Breast epithelium (tissue), 4 donors: ENCODE measurements around the gene ZNF862. TPM values are rescaled to one million over a fixed set of nuclear protein-coding genes. Genes with fewer than 3 reads are reported as not detected.
"Not testable (repeated sequence)": the region's sequence is repeated elsewhere in the genome, so short reads cannot be mapped to it uniquely, and the experiment has no call there.

ENCODE experiments used
- DNase-seq, 2 donors: peaks; one replicate each; pipeline ENCODE4 v3.0.0-alpha.2; 2019; ENCODE audit warnings: low spot score in 2 of 2
- H3K27ac ChIP-seq, 2 donors: fragments of 200-600 bp; sonication (generic) in 1 of 2; one replicate each; pipeline ENCODE4 v1.5.1; 2016 to 2019; ENCODE audit warnings: mild to moderate bottlenecking in 1 of 2
- H3K27me3 ChIP-seq, 2 donors: fragments of 200-600 bp; sonication (generic) in 1 of 2; one replicate each; pipeline versions ENCODE4 v1.5.1 to v1.6.0; 2017 to 2019; ENCODE audit warnings: control low read depth in 1 of 2, mild to moderate bottlenecking in 1 of 2
- H3K36me3 ChIP-seq: fragments of 200-600 bp; one replicate; pipeline ENCODE4 v1.5.1; 2019
- H3K4me1 ChIP-seq, 2 donors: fragments of 200-600 bp; sonication (generic); one replicate each; pipeline ENCODE4 v1.5.1; 2016 to 2019; ENCODE audit warnings: control low read depth in 1 of 2
- H3K4me3 ChIP-seq, 3 donors: fragments of 200-600 bp; sonication (generic); 1 replicate in 2 of 3; 2 replicates in 1 of 3; pipeline ENCODE4 v1.5.1; 2016 to 2019; ENCODE audit warnings: mild to moderate bottlenecking in 3 of 3, moderate library complexity in 2 of 3
- H3K9me3 ChIP-seq, 2 donors: fragments of 200-600 bp; sonication (generic) in 1 of 2; one replicate each; pipeline ENCODE4 v1.5.1; 2016 to 2019; ENCODE audit warnings: control low read depth in 1 of 2
- intact Hi-C: fragments of 100-400 bp; cut with DNase I; formaldehyde crosslinking; loops from one replicate; pipeline ENCODE4 v1.15.1; 2023; ENCODE audit warnings: low total_unique reads
- total RNA-seq, 3 donors: library from RNA; depleted of rRNA; stranded (reverse); fragments of >200 nt; gene quantifications; one replicate each; pipeline ENCODE4 v1.1.0, GENCODE V29; 2016
- TF ChIP-seq, protein P1 (sequence below), 3 donors: fragments of 450-650 bp; IDR thresholded peaks; one replicate each; pipeline ENCODE4 v1.5.1; 2016 to 2017; ENCODE audit warnings: antibody characterized with exemption in 3 of 3, mild to moderate bottlenecking in 3 of 3, moderate library complexity in 3 of 3

Gene ZNF862
- total RNA-seq, 3 donors from 2014 or later, result 21.4 to 27.8 (median 27.2) TPM

- no peaks in the 10 kb centered on the region for H3K36me3 ChIP-seq
- peaks cover 2 to 14% of the 10 kb centered on the region in 2 donors for H3K4me1 ChIP-seq
- TF ChIP-seq, protein P1, sequence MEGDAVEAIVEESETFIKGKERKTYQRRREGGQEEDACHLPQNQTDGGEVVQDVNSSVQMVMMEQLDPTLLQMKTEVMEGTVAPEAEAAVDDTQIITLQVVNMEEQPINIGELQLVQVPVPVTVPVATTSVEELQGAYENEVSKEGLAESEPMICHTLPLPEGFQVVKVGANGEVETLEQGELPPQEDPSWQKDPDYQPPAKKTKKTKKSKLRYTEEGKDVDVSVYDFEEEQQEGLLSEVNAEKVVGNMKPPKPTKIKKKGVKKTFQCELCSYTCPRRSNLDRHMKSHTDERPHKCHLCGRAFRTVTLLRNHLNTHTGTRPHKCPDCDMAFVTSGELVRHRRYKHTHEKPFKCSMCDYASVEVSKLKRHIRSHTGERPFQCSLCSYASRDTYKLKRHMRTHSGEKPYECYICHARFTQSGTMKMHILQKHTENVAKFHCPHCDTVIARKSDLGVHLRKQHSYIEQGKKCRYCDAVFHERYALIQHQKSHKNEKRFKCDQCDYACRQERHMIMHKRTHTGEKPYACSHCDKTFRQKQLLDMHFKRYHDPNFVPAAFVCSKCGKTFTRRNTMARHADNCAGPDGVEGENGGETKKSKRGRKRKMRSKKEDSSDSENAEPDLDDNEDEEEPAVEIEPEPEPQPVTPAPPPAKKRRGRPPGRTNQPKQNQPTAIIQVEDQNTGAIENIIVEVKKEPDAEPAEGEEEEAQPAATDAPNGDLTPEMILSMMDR (IDR thresholded peaks at IDR 0.05), result no peak
- no peak overlapping the region for H3K27ac ChIP-seq
- DNase-seq, result no peak
- H3K27me3 ChIP-seq, result no peaks in the 10 kb centered on the region
- intact Hi-C loops, result no loop called here
- no peak overlapping the region for H3K4me3 ChIP-seq
- no peaks in the 10 kb centered on the region for H3K9me3 ChIP-seq
These were observed 49.1 kb downstream of the ZNF862 start for GRCh38 chr7:149887311-149887710.

- H3K4me3 ChIP-seq, H3K27me3 ChIP-seq, H3K9me3 ChIP-seq: not testable (repeated sequence)
These were observed 52.5 kb downstream of the ZNF862 start for GRCh38 chr7:149890715-149891114.

GRCh38 chr7:149894957-149895356 is 56.8 kb downstream of the ZNF862 start:
- H3K4me1 ChIP-seq, H3K9me3 ChIP-seq, intact Hi-C loops, H3K36me3 ChIP-seq, H3K27ac ChIP-seq, DNase-seq, H3K27me3 ChIP-seq, H3K4me3 ChIP-seq: not testable (repeated sequence)

More at GRCh38 chr7:149890715-149891114, 52.5 kb downstream of the ZNF862 start:
- H3K36me3 ChIP-seq, intact Hi-C loops, H3K27ac ChIP-seq, DNase-seq, H3K4me1 ChIP-seq: not testable (repeated sequence)

DNA sequence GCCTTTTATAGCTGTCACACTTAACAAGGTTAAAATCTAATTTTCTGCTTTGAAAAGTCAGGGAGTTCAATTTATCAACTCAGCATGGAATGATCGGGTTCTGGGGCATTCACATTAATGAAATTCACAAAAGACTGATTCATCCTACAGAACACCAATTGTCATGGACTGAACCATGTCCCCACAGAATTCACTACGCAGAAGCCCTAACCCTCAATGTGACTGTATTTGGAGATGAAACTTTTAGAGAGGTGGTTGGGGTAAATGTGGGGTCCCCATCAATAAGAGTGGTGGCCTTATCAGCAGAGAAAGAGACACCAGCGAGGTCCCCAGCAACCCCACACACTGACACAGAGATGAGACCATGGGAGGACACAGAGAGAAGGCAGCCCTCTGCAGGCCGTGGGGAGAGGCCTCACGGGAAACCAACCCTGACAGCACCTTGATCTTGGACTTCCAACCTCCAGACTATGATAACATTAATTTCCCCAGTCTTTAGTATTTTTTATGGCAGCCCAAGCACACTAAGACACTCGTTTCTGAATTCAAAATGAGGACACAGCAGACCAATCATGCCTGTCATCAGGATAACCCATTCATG is 69.7 kb downstream of the ZNF862 start:
- H3K36me3 ChIP-seq, H3K27ac ChIP-seq, H3K4me3 ChIP-seq, H3K27me3 ChIP-seq, DNase-seq, H3K4me1 ChIP-seq, H3K9me3 ChIP-seq, intact Hi-C loops: not testable (repeated sequence)

DNA sequence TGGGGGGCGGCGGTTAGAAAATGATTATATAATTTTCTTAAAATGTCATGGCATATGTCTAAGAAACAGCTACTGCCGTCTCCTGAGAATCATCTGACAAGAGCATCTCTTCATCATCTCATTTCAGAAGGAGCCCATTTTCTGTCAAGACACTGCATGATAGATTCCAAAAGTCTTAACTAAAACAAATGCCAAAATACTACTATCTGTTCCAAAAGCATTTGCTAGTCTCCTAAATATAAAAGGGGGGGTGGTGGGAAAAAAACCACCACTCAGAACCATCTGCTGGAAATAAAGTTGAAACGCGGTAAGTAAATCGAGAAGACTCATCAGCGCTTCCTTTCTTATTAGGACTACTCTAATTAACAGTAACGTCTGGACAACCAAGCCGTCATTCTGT is 72.0 kb downstream of the ZNF862 start:
- H3K27me3 ChIP-seq, H3K27ac ChIP-seq, DNase-seq, H3K4me1 ChIP-seq, H3K36me3 ChIP-seq, intact Hi-C loops, H3K9me3 ChIP-seq, H3K4me3 ChIP-seq: not testable (repeated sequence)

DNA sequence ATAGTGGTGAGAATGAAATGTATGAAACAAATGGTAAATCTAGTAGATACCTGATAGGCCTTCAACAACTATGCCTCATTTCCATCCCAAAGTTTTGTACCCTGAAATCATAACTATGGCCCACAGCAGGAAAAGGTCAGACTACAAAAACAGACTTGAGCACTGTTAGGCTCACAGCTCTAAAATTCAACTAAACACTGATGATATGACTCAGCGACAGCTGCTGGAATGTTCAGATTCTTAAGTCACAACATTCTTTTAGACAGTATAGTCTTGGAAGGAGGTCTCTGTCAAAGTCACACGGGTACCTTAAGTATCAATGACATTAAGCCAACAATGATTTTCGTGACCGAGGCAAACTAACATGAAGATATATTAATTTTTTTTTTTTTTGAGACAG is 74.0 kb downstream of the ZNF862 start:
- H3K27ac ChIP-seq, result not testable (repeated sequence)

More for the DNA sequence above, 74.0 kb downstream of the ZNF862 start:
- H3K4me3 ChIP-seq, H3K4me1 ChIP-seq, H3K27me3 ChIP-seq, H3K36me3 ChIP-seq, intact Hi-C loops, H3K9me3 ChIP-seq, DNase-seq: not testable (repeated sequence)

Other genes starting within 250 kb of the ZNF862 start
- gene ZNF467, start 64.8 kb upstream of the ZNF862 start, total RNA-seq, result 1 to 10 TPM; 5.0 to 6.3 (median 5.9) TPM
- 10 to 100 TPM; 18.4 to 29.2 (median 23.1) TPM for gene ATP6V0E2, start 35.6 kb downstream of the ZNF862 start, total RNA-seq